ENCODE measurements around the gene SCN1B.

DNA sequence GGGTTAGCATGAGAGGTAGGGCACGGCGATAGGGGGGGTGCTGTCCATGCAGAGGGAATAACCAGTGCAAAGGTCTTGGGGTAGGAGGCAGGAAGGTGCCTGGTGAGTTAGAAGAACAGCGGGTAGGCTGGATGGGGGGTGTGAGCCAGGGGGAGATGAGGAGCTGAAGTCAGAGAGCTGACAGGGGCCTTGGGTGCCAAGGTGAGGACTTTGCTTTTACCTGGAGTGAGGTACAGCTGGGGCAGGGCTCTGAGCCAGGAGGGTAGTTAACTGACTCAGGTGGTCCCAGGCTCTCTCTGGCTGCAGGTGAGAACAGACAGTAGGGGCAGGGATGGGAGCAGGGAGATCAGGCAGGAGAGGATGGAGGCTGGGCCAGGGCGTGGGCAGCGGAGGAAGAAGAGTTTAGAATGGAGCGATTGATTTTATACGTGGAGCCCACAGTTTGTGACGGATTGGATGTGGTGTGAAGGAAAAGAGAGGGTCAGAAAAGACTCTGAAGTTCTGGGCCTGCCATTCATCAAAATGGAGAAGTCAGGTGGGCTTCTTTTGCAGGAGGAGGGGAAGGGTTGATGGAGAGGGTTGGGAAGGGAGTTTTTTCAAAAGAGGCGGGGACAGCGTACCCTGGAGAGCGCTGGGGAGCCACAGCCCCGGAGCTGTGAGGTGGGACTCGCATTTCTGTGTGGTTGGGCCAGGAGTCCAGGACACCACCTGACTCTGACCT lies 31.3 kb upstream of the SCN1B start:
- TF ChIP-seq ZNF589 (CRISPR knock-in tag; conservative IDR thresholded peaks at IDR 0.05) (no peak), YEATS4 (CRISPR knock-in tag; IDR thresholded peaks at IDR 0.05; ENCODE audit: borderline replicate concordance) (no peak)
- TF ChIP-seq, protein P1, sequence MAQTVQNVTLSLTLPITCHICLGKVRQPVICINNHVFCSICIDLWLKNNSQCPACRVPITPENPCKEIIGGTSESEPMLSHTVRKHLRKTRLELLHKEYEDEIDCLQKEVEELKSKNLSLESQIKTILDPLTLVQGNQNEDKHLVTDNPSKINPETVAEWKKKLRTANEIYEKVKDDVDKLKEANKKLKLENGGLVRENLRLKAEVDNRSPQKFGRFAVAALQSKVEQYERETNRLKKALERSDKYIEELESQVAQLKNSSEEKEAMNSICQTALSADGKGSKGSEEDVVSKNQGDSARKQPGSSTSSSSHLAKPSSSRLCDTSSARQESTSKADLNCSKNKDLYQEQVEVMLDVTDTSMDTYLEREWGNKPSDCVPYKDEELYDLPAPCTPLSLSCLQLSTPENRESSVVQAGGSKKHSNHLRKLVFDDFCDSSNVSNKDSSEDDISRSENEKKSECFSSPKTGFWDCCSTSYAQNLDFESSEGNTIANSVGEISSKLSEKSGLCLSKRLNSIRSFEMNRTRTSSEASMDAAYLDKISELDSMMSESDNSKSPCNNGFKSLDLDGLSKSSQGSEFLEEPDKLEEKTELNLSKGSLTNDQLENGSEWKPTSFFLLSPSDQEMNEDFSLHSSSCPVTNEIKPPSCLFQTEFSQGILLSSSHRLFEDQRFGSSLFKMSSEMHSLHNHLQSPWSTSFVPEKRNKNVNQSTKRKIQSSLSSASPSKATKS (CRISPR knock-in tag; IDR thresholded peaks at IDR 0.05): no peak
